GM20431 (cell line): ENCODE results near the gene MAN1A1.
"Not testable (repeated sequence)": the region's sequence is repeated elsewhere in the genome, so short reads cannot be mapped to it uniquely, and the experiment has no call there.

Experiments used
- in situ Hi-C: fragments of 300-500 bp; cut with MseI, MboI; formaldehyde crosslinking; loops from one replicate; pipeline ENCODE4 v1.15.0; 2020; ENCODE audit warnings: low sequenced_read_pairs; ENCODE audit not compliant: unreplicated experiment

The MAN1A1 gene

DNA sequence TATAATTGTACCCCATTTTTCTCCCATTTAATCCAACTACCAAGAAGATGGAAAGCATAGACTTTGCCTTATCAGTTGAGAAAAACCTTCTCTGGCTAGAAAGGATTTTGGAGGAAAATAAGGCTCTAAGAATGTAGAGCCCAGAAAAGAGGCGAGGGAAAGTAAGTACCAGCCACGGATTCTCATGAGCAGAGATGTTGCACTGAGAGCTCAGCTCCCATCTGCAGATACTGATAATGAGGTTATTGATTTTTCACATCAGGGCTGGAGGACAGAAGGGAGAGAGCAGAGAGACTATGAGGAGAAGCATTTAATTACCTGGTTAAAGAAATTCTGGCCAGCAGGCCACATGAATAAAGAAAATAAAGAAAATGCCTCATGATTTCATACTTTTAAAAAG lies 166.7 kb downstream of the MAN1A1 start:
- in situ Hi-C loops, result no loop called here

DNA sequence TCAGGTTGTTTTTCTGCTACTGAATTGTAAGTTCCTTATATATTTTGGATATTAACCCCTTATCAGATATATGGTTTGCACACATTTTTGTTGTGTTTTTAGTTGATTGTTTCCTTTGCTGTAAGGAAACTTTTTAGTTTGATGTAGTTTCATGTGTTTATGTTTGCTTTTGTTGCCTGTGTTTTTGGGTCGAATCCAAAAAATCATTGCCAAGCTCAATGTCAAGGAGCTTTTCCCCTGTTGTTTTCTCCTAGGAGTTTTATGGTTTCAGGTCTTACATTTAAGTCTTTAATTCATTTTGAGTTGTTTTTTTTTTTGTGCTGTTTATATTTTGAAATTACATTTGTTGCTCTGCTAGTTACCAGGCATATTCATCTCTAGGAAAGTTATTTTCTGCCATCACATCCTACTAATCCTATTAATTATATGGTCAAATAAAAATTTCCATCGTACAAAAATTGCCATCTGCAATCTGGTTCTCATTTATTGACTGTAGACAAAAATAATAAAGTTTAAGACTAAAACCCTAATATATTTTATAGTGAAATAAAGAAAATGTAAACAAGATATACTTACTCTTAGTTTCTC lies 167.3 kb downstream of the MAN1A1 start:
- in situ Hi-C loops, result no loop called here

- in situ Hi-C loops, result no loop called here
These were observed 168.5 kb downstream of the MAN1A1 start for GRCh38 chr6:119181046-119181445.

GRCh38 chr6:119179842-119180241 lies 169.7 kb downstream of the MAN1A1 start:
- in situ Hi-C loops, result no loop called here

- in situ Hi-C loops, result no loop called here
These were observed 170.5 kb downstream of the MAN1A1 start for GRCh38 chr6:119179062-119179461.

DNA sequence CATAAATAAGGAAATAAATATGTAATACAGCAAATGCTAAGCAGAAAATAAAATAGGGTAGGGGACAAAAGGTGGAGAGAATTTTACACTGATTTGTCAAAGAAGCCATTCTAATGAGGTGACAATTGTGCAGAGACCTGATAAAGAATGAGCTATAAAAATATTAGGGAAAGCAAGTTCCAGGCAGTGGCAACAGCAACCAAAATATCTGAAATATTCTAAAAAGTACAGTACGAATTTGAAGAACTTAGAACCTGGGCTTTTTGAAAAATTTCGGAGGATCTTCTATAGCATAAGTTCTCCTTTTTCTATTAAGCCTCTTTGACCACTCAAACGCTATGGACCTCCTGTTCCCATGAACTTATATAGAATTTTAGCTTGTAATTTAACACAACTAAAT lies 173.1 kb downstream of the MAN1A1 start:
- in situ Hi-C loops, result no loop called here

GRCh38 chr6:119174879-119175817 lies 174.4 kb downstream of the MAN1A1 start:
- in situ Hi-C loops, result no loop called here

DNA sequence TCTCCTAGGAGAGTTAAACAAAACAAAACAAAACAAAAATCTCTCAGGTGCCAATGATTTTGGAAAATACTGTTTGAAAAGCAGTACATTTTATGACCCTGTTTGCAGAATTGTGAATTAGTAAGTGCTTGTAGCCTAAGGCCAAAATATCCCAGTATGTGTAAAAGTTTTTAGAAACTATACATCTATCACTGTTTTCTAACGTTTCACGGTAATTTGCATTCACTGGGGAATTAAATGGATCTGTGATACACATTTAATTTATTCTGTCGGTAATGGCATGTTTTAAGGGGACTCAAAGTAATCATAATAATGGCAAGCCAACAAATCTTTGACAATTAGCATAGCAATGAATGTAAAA lies 175.5 kb downstream of the MAN1A1 start:
- in situ Hi-C loops, result no loop called here

- in situ Hi-C loops, result no loop called here
These were observed 176.1 kb downstream of the MAN1A1 start for GRCh38 chr6:119173249-119174084.

DNA sequence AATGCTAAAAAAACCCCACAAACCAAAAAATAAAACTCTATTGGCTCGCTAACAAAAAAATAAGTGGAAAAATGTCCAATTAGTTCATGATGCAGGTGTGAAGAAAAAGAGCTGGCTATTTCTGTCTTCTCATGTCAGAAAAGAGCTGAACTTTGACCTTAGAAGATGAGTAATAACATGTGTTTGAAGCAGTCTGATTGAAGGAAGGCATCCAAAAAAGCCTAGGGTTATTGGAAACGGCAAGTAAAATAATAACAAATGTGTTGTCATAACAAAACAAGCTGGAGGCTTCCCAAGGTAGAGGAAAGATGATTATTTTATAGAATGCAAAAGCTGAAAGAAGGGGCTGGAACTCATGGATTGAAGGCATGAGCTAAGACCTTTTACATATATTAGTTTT lies 176.7 kb downstream of the MAN1A1 start:
- in situ Hi-C loops, result no loop called here

DNA sequence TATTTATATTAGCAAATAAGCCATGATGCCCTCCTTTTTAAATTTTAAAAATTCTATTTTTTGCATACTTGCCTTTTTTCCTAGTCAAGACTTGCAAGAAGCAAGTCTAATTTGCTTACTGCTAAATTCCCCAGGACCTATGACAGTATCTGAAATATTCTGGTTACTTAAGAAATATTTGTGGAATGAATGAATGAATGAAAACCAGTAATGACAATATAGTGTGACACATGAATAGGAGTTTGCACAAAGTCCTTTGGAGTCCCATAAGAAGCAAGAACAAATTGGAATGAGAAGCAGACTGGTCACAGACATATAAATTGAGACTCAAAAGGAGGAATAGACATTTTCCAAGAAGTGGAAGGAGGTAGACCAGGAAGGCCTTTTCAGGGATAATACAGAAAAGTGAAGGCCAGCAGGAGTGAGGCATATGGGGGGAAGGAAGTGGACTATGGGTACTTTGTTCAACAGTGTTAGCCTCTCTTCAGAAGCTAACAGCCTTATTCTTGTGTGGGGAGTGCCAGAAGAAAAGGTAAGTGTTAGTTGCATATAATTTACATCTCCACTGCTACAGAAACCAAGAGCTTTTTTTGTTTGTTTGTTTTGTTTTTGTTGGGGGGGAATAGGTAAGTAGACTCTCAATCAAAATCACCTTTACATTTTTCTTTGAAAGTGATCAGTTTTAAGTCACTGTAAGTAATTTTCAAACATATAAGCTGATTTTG lies 177.5 kb downstream of the MAN1A1 start:
- in situ Hi-C loops, result no loop called here

DNA sequence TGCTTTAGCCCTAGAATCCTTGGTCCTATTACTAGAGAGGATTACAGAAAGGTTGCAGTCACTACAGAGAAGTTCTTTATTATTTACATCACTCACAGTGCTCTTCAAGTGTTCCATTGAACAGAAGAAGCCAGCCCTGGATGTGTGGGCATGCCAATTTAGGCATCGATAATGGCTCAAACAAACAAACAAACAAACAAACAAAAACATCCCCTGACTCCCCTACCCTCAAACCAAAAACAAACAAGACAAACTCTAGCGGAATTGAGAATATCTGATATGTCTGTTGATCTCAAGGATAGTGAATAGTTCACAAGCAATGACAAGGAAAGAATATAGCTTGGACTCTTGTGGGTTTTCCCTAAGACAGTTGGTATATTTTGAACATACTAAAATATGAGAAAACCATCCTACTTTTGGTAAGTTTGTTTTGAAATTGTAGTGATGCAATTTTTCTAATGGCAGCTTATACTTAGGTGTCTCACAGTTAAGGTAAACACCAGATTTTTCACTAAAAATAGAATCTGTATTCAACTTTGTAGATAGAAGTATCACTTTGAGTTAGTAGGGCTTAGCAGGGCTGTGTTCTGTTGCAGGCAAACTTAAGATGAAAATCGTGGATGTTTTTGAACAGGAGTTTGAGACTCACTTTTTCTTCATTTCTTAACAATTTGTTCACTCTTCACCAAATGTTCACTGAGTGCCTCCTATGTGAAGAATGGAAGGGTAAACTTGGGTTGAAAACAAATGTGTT lies 178.3 kb downstream of the MAN1A1 start:
- in situ Hi-C loops, result no loop called here

GRCh38 chr6:119170447-119171087 lies 179.0 kb downstream of the MAN1A1 start:
- in situ Hi-C loops, result no loop called here

GRCh38 chr6:119170103-119170446 lies 179.5 kb downstream of the MAN1A1 start:
- in situ Hi-C loops, result no loop called here

- in situ Hi-C loops, result not testable (repeated sequence)
These were observed 180.2 kb downstream of the MAN1A1 start for GRCh38 chr6:119169355-119169754.

DNA sequence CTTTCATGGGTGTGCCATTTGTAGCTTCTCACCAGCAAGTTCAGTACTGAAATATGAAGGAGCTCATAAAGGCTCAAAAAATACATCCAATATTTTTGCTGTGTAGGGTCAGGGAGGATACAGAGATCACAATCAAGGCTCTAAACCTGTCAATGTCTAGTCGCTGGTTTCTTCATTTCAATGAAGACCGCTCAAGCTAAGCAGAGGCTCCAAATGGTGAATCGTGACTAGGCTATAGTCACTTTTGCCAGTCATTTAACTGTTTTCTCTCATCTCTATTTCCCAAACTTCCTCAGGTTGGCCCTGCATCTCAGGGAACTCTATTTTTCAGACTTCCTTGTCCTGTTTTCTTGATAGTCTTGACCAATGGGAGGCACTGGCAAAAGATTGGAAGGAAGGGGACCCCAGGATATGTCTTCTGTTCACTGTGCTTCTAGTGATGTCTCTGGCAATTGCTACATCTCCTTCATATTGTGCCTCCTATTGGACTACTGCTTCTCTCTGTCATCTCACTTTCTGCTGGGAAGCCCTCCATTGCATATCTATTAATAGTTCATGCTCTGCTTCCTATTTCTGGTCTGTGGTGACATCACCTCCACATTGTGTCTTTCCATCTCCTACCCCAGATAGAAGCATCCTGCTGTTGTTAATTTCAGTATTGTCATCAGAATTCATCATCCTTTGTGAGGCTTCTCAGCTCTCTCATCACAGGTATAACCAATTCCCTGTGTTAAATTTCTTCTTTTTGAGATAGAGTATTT lies 183.4 kb downstream of the MAN1A1 start:
- in situ Hi-C loops, result no loop called here

DNA sequence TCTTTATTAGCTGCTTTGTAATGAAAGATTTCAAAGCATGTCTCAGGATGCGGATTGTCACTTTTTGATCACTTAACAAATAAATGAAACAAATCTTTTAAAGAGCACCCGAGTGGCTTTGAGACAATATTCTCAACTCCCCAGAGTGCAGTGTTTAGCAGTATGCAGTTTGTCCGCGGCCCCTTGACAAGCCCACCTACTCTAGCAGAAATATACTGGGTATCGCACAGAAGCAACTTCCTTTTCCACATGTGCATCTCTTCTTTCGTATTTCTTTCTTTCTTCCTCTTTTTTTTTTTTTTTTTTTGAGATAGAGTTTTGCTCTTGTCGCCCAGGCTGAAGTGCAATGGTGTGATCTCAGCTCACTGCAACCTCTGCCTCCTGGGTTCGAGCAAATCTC lies 186.6 kb downstream of the MAN1A1 start:
- in situ Hi-C loops, result no loop called here

DNA sequence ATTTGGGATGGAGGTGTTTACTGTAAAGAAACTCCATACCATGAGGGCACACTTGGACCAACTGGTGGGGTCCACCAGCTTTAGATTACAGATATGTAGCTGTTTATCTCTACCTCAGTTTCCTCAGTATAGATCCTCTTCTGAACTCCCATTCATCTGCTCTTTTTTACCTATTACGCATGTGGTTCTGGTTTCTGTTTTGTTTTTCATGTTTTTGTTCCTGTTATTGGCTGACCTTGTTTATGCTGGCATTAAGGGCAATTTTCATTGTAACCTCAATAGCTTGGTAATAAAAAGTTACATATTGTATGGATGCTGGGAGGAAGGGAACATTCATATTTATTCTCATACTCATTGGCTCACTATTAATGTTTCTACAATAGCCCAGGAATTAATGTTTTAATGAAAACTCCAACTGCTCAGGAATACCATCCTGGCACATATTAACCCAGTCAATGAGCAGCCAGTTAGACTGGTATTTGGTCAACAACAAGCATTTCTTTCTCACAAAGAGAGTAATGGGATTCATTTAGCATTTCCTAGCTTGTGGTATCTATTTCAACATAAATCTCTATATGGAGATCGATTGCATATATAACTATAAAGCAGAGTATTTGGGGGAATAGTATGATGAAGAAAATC lies 187.3 kb downstream of the MAN1A1 start:
- in situ Hi-C loops, result no loop called here
